Hepatocyte (in vitro differentiated cells): Measurements from ENCODE around the gene SPATA12. TPM values are rescaled to one million over a fixed set of nuclear protein-coding genes. Genes with fewer than 3 reads are reported as not detected.

Experiments used
- DNase-seq: peaks from one replicate; pipeline ENCODE4 v3.0.0-alpha.2; 2016; ENCODE audit warnings: low spot score
- H2AFZ ChIP-seq: fragments of 200-600 bp; sonication (generic); 2 replicates; pipeline ENCODE4 v1.6.0; 2016; ENCODE audit warnings: antibody characterized with exemption, mild to moderate bottlenecking
- H3K27ac ChIP-seq: fragments of 200-600 bp; sonication (generic); 2 replicates; pipeline ENCODE4 v1.5.1; 2016; ENCODE audit warnings: mild to moderate bottlenecking
- H3K27me3 ChIP-seq: fragments of 200-600 bp; sonication (generic); 2 replicates; pipeline ENCODE4 v1.6.1; 2016
- H3K36me3 ChIP-seq: fragments of 200-600 bp; sonication (generic); replicated peaks from 2 replicates; pipeline ENCODE4 v1.5.1; 2016; ENCODE audit warnings: low read depth; ENCODE audit not compliant: insufficient read depth
- H3K4me1 ChIP-seq: fragments of 200-600 bp; sonication (generic); 2 replicates; pipeline ENCODE4 v1.5.1; 2016; ENCODE audit warnings: mild to moderate bottlenecking, moderate library complexity; ENCODE audit not compliant: insufficient read depth
- H3K4me2 ChIP-seq: fragments of 200-600 bp; sonication (generic); 2 replicates; pipeline ENCODE4 v1.6.0; 2016
- H3K4me3 ChIP-seq: fragments of 200-600 bp; sonication (generic); 2 replicates; pipeline ENCODE4 v1.5.1; 2016; ENCODE audit warnings: mild to moderate bottlenecking
- H3K79me2 ChIP-seq: fragments of 200-600 bp; sonication (generic); 2 replicates; pipeline ENCODE4 v1.6.0; 2017; ENCODE audit warnings: mild to moderate bottlenecking
- H3K9me2 ChIP-seq: fragments of 200-600 bp; sonication (generic); replicated peaks from 2 replicates; pipeline ENCODE4 v1.6.0; 2017; ENCODE audit warnings: mild to moderate bottlenecking; ENCODE audit not compliant: insufficient read depth
- H3K9me3 ChIP-seq: fragments of 200-600 bp; sonication (generic); 2 replicates; pipeline ENCODE4 v1.5.1; 2016; ENCODE audit warnings: low read depth, mild to moderate bottlenecking
- H4K20me1 ChIP-seq: fragments of 200-600 bp; sonication (generic); 2 replicates; pipeline ENCODE4 v1.6.0; 2016; ENCODE audit warnings: mild to moderate bottlenecking; ENCODE audit not compliant: insufficient read depth, poor library complexity, severe bottlenecking
- CTCF ChIP-seq: fragments of 200-600 bp; sonication (generic); IDR thresholded peaks from 2 replicates; pipeline ENCODE4 v1.5.1; 2016; ENCODE audit warnings: antibody characterized with exemption, mild to moderate bottlenecking; ENCODE audit not compliant: poor library complexity
- EZH2 ChIP-seq: fragments of 200-600 bp; sonication (generic); IDR thresholded peaks from 2 replicates; pipeline ENCODE4 v1.6.1; 2016; ENCODE audit warnings: antibody characterized with exemption, mild to moderate bottlenecking, borderline replicate concordance
- EZH2phosphoT487 ChIP-seq: fragments of 200-600 bp; sonication (generic); IDR thresholded peaks from one replicate; pipeline ENCODE4 v1.6.1; 2018; ENCODE audit warnings: antibody characterized with exemption, mild to moderate bottlenecking, low read depth, moderate library complexity; ENCODE audit not compliant: unreplicated experiment, severe bottlenecking
- WGBS: methylation state at CpG from one replicate; pipeline ENCODE4 v1.1.6; 2016; ENCODE audit warnings: low lambda C conversion rate; ENCODE audit errors: missing lambda C conversion rate; 5-methylcytosine and 5-hydroxymethylcytosine counted together
- polyA plus RNA-seq: library from polyadenylated mRNA; unstranded; fragments of >200 nt; fragmentation: Nextera tagmentation; extraction: Ambion mirVana; gene quantifications from 2 replicates; pipeline ENCODE4 v1.2.1, GENCODE V29; 2016
- total RNA-seq: library from RNA; depleted of rRNA; stranded (reverse); fragments of >200 nt; gene quantifications from 2 replicates; pipeline ENCODE4 v1.2.3, GENCODE V29; 2014

Gene SPATA12
- total and polyA plus RNA-seq, 2 experiments from 2014 or later = 0.10 to 0.25 TPM

GRCh38 chr3:57064001-57064400 is 3.5 kb downstream of the SPATA12 start:
- H3K27me3 ChIP-seq = no peaks in the 10 kb centered on the region
- H3K4me2 ChIP-seq = no peak overlapping the region
- WGBS = 81% methylated on average over 6 of the region's 6 CpGs
- H3K9me2 ChIP-seq = no peaks in the 10 kb centered on the region
- H3K79me2 ChIP-seq = peaks cover 14% of the 10 kb centered on the region
- no peak overlapping the region for H3K27ac ChIP-seq
- H4K20me1 ChIP-seq = no peaks in the 10 kb centered on the region
- TF ChIP-seq EZH2 (no peak), EZH2phosphoT487 (no peak), CTCF (no peak)
- H2AFZ ChIP-seq = no peak overlapping the region
- no peak overlapping the region for H3K4me3 ChIP-seq
- no peak for DNase-seq
- peaks cover 3% of the 10 kb centered on the region for H3K4me1 ChIP-seq
- no peaks in the 10 kb centered on the region for H3K36me3 ChIP-seq
- H3K9me3 ChIP-seq = no peaks in the 10 kb centered on the region

- WGBS = 96% methylated on average over 2 of the region's 2 CpGs
- no peaks in the 10 kb centered on the region for H3K36me3 ChIP-seq
- no peaks in the 10 kb centered on the region for H3K9me2 ChIP-seq
- H3K27me3 ChIP-seq = no peaks in the 10 kb centered on the region
- no peak overlapping the region for H2AFZ ChIP-seq
- H3K4me3 ChIP-seq = no peak overlapping the region
- TF ChIP-seq CTCF = no peak
- TF ChIP-seq EZH2phosphoT487 = no peak
- TF ChIP-seq EZH2 = no peak
- DNase-seq = no peak
- peaks cover 14% of the 10 kb centered on the region for H3K79me2 ChIP-seq
- no peak overlapping the region for H3K4me2 ChIP-seq
- no peaks in the 10 kb centered on the region for H3K9me3 ChIP-seq
- no peaks in the 10 kb centered on the region for H4K20me1 ChIP-seq
- no peak overlapping the region for H3K27ac ChIP-seq
- peaks cover 3% of the 10 kb centered on the region for H3K4me1 ChIP-seq
Observed at GRCh38 chr3:57064572-57064971, 4.1 kb downstream of the SPATA12 start.

- no peak for DNase-seq
- H3K9me2 ChIP-seq = no peaks in the 10 kb centered on the region
- H3K27ac ChIP-seq = no peak overlapping the region
- no peak overlapping the region for H3K4me3 ChIP-seq
- peaks cover 3% of the 10 kb centered on the region for H3K4me1 ChIP-seq
- H3K36me3 ChIP-seq = no peaks in the 10 kb centered on the region
- H3K27me3 ChIP-seq = no peaks in the 10 kb centered on the region
- TF ChIP-seq EZH2 (no peak), CTCF (no peak), EZH2phosphoT487 (no peak)
- no peaks in the 10 kb centered on the region for H3K9me3 ChIP-seq
- peaks cover 14% of the 10 kb centered on the region for H3K79me2 ChIP-seq
- no peak overlapping the region for H2AFZ ChIP-seq
- no peak overlapping the region for H3K4me2 ChIP-seq
- 66% methylated on average over 3 of the region's 3 CpGs for WGBS
- no peaks in the 10 kb centered on the region for H4K20me1 ChIP-seq
Observed at GRCh38 chr3:57065588-57065987, 5.1 kb downstream of the SPATA12 start.

- no peaks in the 10 kb centered on the region for H4K20me1 ChIP-seq
- no peak overlapping the region for H3K4me2 ChIP-seq
- no peaks in the 10 kb centered on the region for H3K9me3 ChIP-seq
- no peaks in the 10 kb centered on the region for H3K4me1 ChIP-seq
- no peak overlapping the region for H2AFZ ChIP-seq
- H3K4me3 ChIP-seq = no peak overlapping the region
- no peaks in the 10 kb centered on the region for H3K27me3 ChIP-seq
- TF ChIP-seq EZH2phosphoT487 (no peak), CTCF (no peak), EZH2 (no peak)
- DNase-seq = no peak
- H3K36me3 ChIP-seq = no peaks in the 10 kb centered on the region
- peaks cover 11% of the 10 kb centered on the region for H3K79me2 ChIP-seq
- no peaks in the 10 kb centered on the region for H3K9me2 ChIP-seq
- H3K27ac ChIP-seq = no peak overlapping the region
- 96% methylated on average over 6 of the region's 6 CpGs for WGBS
Observed at GRCh38 chr3:57066471-57066870, 6.0 kb downstream of the SPATA12 start.
